Tibial nerve (tissue), 3 donors: ENCODE data around the gene SDCCAG8.

ENCODE experiments used
- POLR2A ChIP-seq, 2 donors: fragments of 450-650 bp; IDR thresholded peaks; one replicate each; pipeline ENCODE4 v1.6.1; 2017; ENCODE audit warnings: antibody characterized with exemption in 2 of 2, mild to moderate bottlenecking in 2 of 2, moderate library complexity in 2 of 2
- TF ChIP-seq, protein P1 (sequence below), 5 experiments: fragments of 200-600 bp in 3 of 5; fragments of 450-650 bp in 2 of 5; sonication (generic) in 3 of 5; IDR thresholded peaks; one replicate each; pipeline ENCODE4 v1.5.1; 2016 to 2019; ENCODE audit warnings: antibody characterized with exemption in 5 of 5, mild to moderate bottlenecking in 3 of 5, moderate library complexity in 2 of 5

DNA sequence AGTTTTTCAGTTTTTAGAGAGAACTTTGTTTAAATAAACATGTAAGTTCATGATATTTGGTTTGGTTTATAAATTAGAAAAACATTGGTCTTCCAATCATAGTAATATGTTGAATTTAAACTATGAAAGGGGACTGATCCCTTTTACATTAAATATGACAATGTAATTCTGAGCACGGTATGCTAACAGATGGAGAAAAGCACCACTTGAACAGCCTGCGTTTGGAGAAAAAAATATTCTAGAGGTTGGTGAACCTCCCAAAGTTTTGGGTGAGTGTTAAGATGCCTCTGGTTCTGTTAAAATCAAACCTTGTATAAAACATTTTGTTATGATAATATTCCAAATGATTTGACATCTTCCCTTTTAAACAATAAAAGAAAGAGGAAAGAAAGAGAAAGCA is 123.9 kb downstream of the SDCCAG8 start:
- TF ChIP-seq, protein P1, sequence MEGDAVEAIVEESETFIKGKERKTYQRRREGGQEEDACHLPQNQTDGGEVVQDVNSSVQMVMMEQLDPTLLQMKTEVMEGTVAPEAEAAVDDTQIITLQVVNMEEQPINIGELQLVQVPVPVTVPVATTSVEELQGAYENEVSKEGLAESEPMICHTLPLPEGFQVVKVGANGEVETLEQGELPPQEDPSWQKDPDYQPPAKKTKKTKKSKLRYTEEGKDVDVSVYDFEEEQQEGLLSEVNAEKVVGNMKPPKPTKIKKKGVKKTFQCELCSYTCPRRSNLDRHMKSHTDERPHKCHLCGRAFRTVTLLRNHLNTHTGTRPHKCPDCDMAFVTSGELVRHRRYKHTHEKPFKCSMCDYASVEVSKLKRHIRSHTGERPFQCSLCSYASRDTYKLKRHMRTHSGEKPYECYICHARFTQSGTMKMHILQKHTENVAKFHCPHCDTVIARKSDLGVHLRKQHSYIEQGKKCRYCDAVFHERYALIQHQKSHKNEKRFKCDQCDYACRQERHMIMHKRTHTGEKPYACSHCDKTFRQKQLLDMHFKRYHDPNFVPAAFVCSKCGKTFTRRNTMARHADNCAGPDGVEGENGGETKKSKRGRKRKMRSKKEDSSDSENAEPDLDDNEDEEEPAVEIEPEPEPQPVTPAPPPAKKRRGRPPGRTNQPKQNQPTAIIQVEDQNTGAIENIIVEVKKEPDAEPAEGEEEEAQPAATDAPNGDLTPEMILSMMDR (IDR thresholded peaks at IDR 0.05), result no peak
- TF ChIP-seq POLR2A (IDR thresholded peaks at IDR 0.05), result no peak
